ENCODE results near the gene AHRR.
"Not testable (repeated sequence)": the region's sequence is repeated elsewhere in the genome, so short reads cannot be mapped to it uniquely, and the experiment has no call there.

AHRR gene

DNA sequence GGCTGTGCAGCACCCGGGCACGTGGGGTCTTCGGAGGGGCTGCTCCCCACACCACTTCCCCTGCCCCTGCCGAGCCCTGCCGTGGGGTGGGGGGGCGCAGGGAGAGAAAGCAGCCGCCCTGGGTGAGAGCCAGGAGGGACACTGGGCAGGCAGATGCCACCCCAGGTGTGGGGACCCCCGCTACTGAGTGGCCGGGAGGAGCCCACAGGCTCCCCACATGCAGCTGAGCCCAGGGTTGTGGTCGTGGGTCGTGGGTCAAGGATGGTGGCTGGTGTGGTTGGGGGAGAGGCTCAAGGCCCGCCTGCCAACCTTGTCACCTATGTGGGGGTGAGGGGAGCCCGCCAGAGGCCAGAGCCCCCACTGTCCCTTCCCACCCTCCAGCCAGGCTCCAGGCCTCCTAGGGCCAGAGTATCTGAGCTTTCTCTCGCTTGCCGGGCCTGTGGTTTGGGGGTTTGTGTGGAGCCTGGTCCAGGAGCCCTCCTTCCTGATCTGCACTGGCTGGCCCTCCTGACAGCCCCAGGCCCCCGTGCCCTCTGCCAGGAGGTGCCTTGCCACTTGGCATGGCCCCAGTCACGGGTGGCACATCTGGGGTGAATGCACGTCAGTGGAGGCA is 157.0 kb downstream of the AHRR start:
- no peak for FAIRE-seq

DNA sequence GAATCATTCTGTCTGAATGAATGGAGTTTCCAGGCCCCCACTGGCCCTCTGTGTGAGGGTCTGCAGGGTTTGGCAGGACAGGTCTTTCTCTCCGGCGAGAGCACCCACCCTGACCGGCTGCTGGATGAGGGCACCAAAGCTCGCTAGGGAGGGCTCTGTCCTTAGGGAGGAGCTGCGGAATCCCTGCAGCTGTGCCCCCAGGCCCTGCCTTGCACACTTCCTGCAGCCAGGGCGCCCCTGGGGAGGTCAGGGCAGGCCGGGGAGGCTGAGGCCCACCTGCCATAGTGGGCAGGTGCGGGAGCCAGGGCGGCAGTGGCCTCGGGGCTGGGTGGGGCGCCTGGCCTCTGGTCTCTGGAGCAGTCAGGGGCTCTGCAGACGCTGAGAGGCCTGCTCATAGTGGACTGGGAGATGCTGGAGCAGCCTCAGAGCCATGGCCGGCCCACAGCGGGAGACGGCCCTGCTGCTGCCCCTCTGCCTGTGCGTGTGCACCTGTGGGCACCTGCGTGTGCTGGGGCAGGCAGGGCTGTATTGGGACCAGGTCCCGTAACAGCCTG is 157.5 kb downstream of the AHRR start:
- FAIRE-seq, result no peak

DNA sequence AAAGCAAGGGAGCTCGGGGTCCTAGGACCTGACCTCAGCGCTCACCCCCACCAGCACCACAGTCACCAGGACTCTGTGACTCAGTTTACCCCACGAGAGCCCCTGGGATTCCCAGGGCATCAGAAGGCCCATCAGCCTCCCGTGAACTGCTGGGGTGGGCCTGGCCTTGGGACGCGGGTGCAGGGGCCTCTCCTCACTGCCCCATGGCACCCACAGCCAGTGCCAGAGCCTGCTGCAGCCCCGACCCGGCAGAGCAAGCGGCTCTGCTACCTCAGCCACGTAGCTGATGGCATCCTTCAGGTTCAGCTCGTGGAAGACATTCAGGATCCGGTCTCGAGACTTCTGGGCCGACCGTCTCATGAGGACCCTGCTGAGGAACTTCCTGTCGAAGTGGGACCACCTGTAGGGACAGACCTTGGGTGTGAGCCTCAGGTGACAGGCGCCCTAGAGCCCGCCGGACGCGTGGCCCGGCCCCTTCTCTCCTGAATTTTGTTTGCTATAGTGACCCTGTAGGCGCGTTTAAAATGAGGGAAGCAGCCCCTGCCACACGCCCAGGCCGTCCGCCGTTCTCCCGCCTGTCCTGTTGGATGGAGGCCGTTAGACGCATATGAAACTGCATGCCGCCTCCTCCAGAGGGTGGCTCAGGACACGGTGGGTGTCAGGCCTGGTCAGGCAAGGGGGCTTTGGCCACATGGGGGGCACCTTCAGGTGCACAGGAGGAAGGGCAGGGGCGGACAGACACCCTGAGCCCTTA is 158.2 kb downstream of the AHRR start:
- FAIRE-seq, result no peak

DNA sequence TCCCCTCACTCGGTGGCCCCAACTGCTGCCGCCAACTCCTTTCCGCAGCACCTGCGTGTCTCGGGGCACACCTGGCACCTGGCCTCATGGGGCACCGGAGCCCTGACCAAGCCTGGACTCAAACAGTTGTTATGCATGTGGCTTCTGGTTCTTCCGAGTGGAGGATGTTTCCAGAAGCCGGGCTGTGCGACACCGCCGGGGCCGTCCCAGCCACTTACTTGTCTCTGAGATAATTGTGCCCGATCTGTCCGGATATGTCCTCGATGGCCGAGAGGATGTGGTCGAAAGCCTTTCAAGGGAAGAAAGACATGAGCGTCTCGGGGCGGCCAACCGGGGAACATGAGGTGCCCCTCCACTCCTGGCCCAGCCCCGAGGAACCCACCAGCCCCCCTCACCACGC is 159.8 kb downstream of the AHRR start:
- no peak for FAIRE-seq

DNA sequence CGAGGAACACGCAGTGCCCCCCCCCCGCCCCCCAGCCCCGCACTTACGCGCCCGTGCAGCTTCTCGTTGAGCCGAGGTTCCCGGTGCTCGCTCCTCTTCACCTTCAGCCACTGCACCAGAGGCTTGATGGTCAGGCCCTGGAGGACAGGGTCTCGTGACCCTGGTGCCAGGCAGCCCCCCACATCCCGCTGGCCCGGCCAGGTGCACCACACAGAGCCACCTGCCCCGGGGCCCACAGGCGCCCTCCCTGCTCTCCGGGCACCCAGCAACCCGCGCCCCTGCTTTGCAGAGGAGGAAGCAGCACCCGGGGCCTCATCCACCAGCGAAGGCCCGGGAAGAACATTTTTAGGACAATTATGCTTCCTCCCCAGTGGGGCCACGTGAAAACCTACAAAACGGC is 160.5 kb downstream of the AHRR start:
- FAIRE-seq, result no peak

DNA sequence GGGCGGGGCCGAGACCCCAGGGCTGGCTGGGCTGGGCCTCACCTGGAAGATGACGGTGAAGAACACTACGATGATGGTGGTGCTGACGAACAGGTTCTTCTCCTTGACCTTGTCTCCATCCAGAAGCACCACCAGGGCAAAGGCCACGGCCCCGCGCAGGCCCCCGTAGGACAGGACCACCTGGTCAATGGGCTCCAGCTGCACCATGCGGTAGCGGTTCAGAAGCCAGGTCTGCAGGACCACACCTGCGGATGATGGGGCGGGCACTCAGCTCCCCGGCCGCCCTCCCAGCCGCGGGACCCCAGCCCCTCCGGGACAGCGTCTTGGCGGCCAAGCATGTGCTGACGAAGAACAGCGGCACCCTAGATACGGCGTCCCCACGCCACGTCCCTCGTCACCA is 161.0 kb downstream of the AHRR start:
- FAIRE-seq, result no peak

DNA sequence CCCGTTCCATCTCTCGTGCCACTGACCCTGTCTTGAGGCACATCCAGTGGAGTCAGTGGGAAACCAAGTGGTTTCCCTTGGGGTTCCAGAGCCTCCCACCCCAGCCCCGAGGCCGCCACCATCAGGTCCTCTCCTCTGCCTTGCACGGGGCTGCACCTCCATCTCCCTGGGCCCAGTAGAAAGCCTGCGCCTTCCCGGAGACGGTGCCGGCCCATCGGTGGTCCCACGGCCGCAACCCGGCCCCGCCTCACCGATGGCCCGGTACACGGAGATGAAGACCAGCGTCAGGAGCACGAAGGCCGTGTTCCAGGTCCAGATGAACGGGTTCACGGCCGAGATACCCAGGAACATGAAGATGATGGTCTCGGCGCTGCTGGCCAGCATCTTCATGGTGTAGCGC is 161.5 kb downstream of the AHRR start:
- no peak for FAIRE-seq

DNA sequence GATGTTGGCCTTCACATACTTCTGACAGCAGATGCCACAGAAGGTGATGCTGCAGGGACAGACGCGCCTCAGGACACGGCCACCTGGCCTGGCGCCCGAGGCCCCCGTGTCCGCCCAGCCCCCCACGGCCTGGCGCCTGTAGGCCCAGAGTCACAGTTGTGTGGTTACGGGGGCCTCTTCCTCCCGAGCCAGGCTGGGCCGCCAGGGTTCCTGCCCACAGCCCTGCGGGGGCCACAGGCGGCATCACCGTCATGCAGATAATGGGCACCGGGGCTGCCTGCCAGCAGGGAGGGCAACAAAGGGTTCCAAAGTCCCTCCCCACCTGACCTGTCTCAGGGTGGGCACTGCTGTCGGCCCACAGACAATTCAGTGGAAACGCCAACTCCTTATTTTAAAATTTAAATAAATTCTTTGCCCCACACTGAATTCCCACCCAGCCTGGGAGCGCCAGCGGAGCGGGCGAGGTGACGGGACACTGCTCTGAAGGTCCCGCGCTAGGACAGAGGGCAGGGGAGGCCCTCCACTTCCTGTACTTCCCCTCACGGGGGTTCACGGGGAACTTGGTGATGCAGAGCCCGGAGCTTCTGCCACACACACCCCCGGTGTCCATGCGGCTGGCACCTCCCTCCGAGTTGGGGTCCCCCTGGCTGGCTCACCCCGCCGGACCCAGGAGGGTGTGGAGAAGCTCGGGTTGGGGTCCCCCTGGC is 162.1 kb downstream of the AHRR start:
- FAIRE-seq, result no peak

DNA sequence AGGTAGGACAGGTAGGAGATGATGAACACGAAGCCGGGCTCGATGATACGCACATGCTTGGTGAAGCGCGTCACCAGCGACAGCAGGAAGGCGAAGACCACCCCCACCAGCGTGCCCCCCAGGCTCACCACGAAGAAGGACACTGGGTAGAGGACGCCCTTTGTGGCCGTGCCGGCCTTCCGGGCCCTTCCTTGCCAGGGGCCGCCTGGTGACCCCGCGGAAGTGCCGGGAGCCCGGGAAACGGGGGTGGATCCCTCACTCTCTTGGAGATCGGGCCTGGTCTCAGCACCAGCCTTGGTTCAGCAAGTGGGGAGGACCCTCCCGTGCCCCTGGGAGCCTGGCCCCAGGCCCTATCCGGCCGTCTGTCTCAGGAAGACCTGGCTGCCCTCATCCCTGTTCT is 163.0 kb downstream of the AHRR start:
- FAIRE-seq, result no peak

DNA sequence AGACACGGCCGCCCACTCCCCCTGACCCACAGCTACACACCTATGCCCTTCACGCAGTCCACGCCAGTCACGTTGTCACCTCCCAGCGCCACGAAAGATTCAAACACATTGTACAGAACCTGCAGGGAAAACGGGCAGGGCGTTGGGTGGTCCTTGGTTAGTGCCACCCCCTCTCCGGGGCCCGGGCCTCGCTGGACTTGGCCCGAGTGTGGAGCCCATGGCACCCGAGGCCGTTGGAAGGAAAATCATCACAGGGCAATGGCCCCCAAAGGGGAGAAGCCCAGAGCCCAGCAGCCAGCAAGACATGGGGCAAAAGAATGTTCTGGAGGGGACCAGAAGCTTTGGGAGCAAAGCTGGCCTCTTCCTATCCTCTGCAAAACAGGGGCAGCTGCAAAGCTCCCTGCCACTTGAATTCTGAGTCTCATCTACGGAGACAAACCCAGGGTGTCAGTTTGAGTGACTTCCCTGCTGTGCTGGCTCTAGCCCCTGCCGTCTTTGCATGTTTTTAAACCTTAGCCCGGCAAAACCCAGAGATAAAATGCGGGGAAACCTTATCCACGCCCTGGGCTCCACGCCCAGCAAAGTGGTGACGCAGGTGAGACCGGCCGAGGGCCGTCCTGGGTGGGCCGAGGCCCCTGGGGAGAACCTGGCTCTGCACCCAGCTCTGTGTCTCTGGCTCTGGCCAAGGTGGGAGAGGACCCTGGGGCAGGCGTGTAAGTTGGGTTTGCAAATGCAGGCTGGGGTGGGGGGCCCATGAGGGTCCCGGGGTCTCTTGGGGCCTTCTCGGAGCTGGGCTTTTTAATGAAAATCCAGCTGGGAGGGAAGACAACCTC is 163.8 kb downstream of the AHRR start:
- no peak for FAIRE-seq

DNA sequence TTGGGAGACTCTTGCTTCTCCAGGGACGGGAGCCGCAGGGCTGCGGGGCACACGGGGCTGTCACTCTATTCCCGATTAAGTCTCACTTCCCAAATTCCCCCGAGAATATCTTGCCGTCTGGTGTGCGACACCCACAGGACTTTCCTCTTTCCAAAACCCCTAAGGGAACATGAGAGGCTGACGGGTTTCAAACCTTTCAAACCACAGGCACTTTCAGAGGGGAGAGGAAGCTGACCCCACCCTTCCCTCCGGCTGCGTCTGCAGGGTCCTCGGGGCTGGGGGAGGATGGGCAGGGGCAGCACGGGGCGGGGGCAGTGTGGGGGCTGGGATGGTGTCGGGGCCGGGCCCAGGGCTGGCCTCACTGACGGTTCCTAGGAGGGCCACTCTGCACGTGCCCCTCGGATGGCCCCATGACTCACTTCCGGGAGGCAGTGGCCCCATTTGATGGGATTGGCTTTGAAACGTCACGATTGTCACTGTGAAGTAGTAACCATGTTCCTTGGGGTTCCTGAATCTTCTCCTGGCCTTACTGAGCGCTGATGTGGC is 164.5 kb downstream of the AHRR start:
- FAIRE-seq, result no peak

DNA sequence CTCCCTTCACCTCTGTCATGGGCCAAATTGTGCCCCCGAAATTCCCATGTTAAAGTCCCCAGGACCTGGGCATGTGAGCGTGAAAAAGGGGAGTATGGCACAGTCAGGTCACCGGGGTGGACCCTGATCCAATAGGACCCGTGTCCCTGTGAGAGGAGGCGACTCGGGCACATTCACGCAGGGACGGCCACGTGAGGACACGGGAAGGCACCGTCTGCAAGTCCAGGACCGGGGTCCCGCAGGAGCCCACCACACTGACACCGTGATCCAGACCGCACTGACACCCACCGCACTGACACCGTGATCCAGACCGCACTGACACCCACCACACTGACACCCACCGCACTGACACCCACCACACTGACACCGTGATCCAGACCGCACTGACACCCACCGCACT is 165.1 kb downstream of the AHRR start:
- FAIRE-seq, result not testable (repeated sequence)

Data from G401.6 (cell line).